HG03460 (cell line): ENCODE results near the gene SMARCC2.
"Not testable (repeated sequence)": the region's sequence is repeated elsewhere in the genome, so short reads cannot be mapped to it uniquely, and the experiment has no call there.

Source experiments
- ATAC-seq: cut with Tn5 transposase; IDR thresholded peaks from one replicate; pipeline ENCODE4 v1.9.1; 2021; ENCODE audit not compliant: unreplicated experiment

Gene SMARCC2

DNA sequence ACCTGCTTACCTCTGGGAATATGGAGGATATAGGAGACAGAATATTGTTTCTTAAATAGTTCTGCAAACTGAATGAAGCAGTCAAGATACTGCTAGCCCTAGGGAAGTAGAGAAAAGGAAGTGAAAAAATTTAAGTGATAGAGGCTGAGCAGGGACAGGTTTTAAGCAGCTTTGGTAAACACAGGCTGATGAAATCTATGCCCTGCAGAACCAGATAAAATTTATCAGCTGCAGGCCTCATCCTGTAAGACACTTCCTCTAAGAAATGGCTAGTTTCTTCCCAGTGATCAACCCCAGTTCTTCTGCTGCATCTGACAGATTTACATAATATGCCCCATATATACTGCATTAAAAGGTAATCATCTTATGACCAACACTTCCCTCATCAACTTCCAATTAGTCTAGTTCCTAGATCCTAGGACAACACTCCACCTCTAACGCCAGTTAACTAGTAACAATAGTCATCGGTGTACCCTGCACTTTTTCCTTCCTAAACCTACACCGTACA, 62.5 kb downstream of the SMARCC2 start:
- no peak for ATAC-seq

DNA sequence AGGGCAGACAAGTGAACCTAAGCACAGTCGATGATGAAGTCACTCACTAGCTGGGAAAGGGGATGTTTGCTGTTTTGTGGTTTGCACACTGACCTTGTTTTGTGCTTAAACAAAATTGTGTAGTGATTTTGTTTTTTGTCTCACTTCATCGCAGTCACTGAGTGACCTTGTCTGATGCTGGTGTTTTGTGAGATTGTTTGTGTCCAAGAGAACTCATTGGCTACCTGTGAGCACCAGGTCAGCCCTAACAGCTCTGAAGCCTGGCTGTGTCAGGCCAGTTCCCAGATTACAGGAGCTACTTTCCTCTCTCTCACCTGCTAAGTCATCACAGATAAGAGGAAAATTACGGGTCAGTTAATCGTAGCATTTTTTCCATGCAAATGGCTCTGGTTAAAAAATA, 65.2 kb downstream of the SMARCC2 start:
- no peak for ATAC-seq

DNA sequence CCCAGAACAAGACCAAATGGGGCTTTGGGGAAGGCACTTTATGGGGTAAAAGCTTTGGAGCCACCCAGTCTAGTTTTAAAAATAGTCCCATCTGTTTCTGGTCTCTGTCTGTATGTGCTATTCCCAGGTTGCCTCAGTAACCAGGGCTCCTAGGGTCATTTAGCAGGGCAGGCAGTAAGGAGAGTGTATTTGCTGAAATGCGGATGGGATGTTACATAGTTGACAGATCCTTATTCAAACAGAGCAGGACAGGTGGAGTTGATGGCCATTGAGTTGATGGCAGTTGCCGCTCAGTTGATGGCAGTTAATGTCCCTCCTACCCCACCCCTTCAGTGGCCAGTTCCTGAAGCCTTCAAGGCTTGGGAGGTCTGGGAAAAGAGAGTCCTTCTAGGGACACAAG, 66.6 kb downstream of the SMARCC2 start:
- ATAC-seq = no peak

DNA sequence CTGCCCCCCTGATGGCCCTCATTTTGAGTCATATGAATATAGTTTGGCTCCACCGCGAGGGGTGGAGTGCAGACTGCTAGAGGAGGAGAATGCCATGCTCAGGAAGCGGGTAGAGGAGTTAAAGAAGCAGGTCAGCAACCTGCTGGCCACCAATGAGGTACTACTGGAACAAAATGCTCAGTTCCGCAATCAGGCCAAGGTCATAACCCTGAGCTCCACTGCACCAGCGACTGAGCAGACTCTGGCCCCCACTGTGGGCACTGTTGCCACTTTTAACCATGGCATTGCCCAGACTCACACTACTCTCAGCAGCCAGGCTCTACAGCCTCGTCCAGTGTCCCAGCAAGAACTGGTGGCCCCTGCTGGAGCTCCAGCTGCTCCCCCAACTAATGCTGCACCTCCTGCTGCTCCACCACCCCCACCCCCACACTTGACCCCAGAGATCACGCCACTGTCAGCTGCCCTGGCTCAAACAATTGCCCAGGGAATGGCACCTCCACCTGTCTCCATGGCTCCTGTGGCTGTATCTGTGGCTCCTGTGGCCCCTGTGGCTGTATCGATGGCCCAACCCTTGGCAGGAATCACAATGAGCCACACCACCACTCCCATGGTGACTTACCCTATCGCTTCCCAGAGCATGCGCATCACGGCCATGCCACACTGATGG, 67.9 kb downstream of the SMARCC2 start:
- no peak for ATAC-seq

GRCh38 chr12:56120158-56120846, 69.0 kb downstream of the SMARCC2 start:
- no peak for ATAC-seq

GRCh38 chr12:56119361-56119796, 69.9 kb downstream of the SMARCC2 start:
- no peak for ATAC-seq

GRCh38 chr12:56118688-56119357, 70.5 kb downstream of the SMARCC2 start:
- peak; percentile 1 for ATAC-seq

DNA sequence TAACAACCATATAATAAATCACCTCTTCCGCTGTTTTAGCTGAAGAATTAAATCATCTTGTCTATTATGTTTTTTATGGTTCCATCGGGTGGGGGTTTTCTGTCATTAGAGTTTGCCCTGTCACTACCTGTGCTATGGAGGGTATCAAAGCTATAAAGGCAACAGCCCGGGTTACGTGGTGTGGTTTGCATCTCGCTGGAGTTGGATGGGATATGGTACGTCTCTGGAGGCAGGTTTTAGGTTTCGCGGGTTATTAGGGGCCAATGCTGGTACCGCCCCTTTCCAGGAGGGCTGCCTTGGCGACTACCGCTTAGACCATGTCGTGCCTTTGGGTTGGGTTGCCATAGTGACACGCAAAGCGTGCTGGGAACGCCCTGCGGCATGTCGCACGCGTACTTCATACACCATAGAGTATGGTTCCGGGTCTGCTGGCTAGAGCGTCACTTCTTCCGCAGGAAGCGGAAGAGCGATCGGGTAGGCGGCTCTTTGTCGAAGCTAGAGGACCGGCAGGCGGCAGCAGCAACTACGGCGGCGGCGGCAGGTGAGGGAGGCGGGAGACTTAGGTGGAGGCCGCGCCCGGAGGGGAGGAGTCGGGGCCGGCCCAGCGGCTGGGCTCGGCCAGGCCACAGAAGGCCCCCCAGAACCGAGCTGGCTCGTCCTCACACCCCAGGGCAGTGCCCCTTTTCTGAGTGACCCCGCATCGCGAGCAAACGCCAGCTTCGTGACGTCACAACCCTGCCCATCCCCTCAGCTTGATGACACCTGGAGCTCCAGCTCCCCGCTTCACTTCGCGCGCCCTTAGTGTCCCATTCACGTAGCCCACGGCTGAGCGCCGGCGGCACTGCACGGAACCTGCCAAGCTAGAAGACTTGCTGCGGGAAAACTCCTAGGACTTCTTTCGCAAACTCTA, 71.2 kb downstream of the SMARCC2 start, which contains the start of gene ZC3H10:
Gene ZC3H10 (plus strand): TSS at position 489 of the 910 bp plus-strand sequence. CDS start 2,297 bp downstream, outside the sequence.
- peak; percentile 71 for ATAC-seq

GRCh38 chr12:56117082-56117706, 72.1 kb downstream of the SMARCC2 start:
- not testable (repeated sequence) for ATAC-seq

- peak; percentile 39 for ATAC-seq
Observed at GRCh38 chr12:56116267-56117081, 72.8 kb downstream of the SMARCC2 start, which contains the start of gene RPL41. Gene RPL41 (plus strand): TSS chr12:56116633.

GRCh38 chr12:56115329-56115728, 74.0 kb downstream of the SMARCC2 start:
- no peak for ATAC-seq

- no peak for ATAC-seq
Observed at GRCh38 chr12:56114084-56114483, 75.2 kb downstream of the SMARCC2 start.
